DND-41 (cell line): ENCODE results near the gene UNC13D.
A peak's percentile ranks its signal among the peaks of the same experiment; 100 is the strongest.

Source experiments
- ATAC-seq: fragments of 200-7000 bp; cut with Tn5 transposase; 3 replicates; pipeline ENCODE4 v1.9.1; 2021; ENCODE audit warnings: low read depth; ENCODE audit not compliant: insufficient read depth
- DNase-seq: peaks from one replicate; pipeline ENCODE4 v3.0.0-alpha.2; 2020
- H2AFZ ChIP-seq: 2 replicates; pipeline ENCODE4 v1.6.0; 2012; ENCODE audit warnings: low read depth, low read length
- H3K27ac ChIP-seq: 2 replicates; pipeline ENCODE4 v1.5.1; 2012; ENCODE audit warnings: low read length, inconsistent platforms
- H3K27me3 ChIP-seq: fragments of 200-600 bp; sonication (generic); 2 replicates; pipeline ENCODE4 v1.6.0; 2012; ENCODE audit warnings: low read length, mild to moderate bottlenecking, inconsistent platforms; ENCODE audit not compliant: insufficient read depth, poor library complexity
- H3K36me3 ChIP-seq: 2 replicates; pipeline ENCODE4 v1.5.1; 2012; ENCODE audit warnings: low read length, inconsistent platforms; ENCODE audit not compliant: insufficient read depth
- H3K4me1 ChIP-seq: 2 replicates; pipeline ENCODE4 v1.5.1; 2012; ENCODE audit warnings: mild to moderate bottlenecking, low read length; ENCODE audit not compliant: insufficient read depth
- H3K4me2 ChIP-seq: 2 replicates; pipeline ENCODE4 v1.6.0; 2012; ENCODE audit warnings: mild to moderate bottlenecking, moderate library complexity, low read length, inconsistent platforms; ENCODE audit not compliant: insufficient read depth
- H3K4me3 ChIP-seq, 2 experiments: fragments of 200-600 bp in 1 of 2; shearing (Covaris generic) in 1 of 2; 2 replicates each; pipeline ENCODE4 v1.5.1; 2012 to 2016; ENCODE audit warnings: inconsistent platforms in 2 of 2, low read length in 2 of 2, mild to moderate bottlenecking in 2 of 2, low read depth in 1 of 2, moderate library complexity in 1 of 2
- H3K79me2 ChIP-seq: 2 replicates; pipeline ENCODE4 v1.6.0; 2012; ENCODE audit warnings: low read length, inconsistent platforms; ENCODE audit not compliant: insufficient read depth
- H3K9ac ChIP-seq: 2 replicates; pipeline ENCODE4 v1.6.0; 2012; ENCODE audit warnings: low read depth, mild to moderate bottlenecking, inconsistent platforms, low read length, moderate library complexity
- H3K9me3 ChIP-seq: 2 replicates; pipeline ENCODE4 v1.5.1; 2012; ENCODE audit warnings: low read length, moderate library complexity, mild to moderate bottlenecking, inconsistent platforms; ENCODE audit not compliant: insufficient read depth, severe bottlenecking
- H4K20me1 ChIP-seq: 2 replicates; pipeline ENCODE4 v1.6.0; 2012; ENCODE audit warnings: low read length; ENCODE audit not compliant: insufficient read depth
- EZH2 ChIP-seq: IDR thresholded peaks from 3 replicates; pipeline ENCODE4 v1.6.1; 2012; ENCODE audit warnings: borderline replicate concordance, low read depth, mild to moderate bottlenecking, moderate library complexity, low read length, inconsistent platforms; ENCODE audit not compliant: severe bottlenecking
- TF ChIP-seq, protein P1 (sequence below): IDR thresholded peaks from 2 replicates; pipeline ENCODE4 v1.5.1; 2012; ENCODE audit warnings: borderline replicate concordance, low read length, moderate library complexity, mild to moderate bottlenecking; ENCODE audit not compliant: poor library complexity, severe bottlenecking; ENCODE audit errors: extremely low read depth

Gene UNC13D

DNA sequence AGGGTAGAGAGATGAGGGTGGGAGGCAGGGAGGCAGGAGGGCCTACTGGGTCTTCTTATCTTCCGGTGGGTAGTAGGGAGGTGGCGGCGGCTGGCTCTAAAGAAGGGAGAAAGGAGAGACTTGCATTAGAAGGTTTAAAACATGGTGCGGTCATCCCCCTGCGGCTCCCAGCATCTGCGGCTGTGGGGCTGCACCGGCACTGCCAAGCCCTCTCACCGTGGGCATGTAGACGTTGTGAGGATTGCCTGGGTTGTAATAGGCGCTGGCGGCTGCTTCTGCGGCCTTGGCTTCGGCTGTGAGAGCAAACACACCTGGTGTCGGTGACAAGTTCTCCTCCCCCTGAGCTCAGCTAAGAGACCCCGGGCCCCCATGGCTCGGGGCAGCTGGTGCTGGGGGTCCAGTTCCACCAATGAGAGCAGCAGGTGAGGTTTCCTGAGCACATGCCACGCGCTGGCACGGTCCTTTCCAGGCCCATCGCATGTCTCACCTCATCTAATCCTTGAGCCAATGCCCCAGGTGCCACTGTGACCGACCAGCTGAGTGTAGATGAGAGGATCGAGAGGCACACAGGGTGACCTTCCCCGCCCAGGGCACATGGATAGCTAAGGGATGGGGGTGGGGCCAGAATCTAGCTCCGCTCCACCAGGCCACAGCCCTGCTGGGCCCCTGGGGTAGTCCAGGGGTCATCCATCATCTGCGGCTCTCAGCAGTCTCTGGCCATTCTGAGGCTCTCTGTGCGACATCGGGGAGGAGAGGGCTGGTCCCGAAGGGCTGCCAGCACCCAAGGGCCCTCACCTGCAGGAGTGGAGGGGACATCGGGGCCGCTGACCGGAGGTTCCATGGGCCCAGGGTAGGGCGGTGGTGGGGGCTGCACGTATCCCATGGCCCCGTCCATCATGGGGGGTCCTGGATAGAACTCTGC is 2.7 kb upstream of the UNC13D start:
- Histone ChIP-seq H3K4me1 (peaks cover 29% of the 10 kb centered on the region), H3K4me3 (no peak overlapping the region), H3K9me3 (no peaks in the 10 kb centered on the region), H3K36me3 (peaks cover 54% of the 10 kb centered on the region), H3K4me2 (no peak overlapping the region), H3K27me3 (no peaks in the 10 kb centered on the region), H4K20me1 (no peaks in the 10 kb centered on the region; the same call in 1 of the 2 replicates), H3K79me2 (peaks cover 18% of the 10 kb centered on the region), H3K9ac (no peak overlapping the region), H2AFZ (no peak overlapping the region), H3K27ac (no peak overlapping the region)
- no peak for TF ChIP-seq EZH2
- TF ChIP-seq, protein P1, sequence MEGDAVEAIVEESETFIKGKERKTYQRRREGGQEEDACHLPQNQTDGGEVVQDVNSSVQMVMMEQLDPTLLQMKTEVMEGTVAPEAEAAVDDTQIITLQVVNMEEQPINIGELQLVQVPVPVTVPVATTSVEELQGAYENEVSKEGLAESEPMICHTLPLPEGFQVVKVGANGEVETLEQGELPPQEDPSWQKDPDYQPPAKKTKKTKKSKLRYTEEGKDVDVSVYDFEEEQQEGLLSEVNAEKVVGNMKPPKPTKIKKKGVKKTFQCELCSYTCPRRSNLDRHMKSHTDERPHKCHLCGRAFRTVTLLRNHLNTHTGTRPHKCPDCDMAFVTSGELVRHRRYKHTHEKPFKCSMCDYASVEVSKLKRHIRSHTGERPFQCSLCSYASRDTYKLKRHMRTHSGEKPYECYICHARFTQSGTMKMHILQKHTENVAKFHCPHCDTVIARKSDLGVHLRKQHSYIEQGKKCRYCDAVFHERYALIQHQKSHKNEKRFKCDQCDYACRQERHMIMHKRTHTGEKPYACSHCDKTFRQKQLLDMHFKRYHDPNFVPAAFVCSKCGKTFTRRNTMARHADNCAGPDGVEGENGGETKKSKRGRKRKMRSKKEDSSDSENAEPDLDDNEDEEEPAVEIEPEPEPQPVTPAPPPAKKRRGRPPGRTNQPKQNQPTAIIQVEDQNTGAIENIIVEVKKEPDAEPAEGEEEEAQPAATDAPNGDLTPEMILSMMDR: no peak
- DNase-seq (no peak), ATAC-seq (no peak)

DNA sequence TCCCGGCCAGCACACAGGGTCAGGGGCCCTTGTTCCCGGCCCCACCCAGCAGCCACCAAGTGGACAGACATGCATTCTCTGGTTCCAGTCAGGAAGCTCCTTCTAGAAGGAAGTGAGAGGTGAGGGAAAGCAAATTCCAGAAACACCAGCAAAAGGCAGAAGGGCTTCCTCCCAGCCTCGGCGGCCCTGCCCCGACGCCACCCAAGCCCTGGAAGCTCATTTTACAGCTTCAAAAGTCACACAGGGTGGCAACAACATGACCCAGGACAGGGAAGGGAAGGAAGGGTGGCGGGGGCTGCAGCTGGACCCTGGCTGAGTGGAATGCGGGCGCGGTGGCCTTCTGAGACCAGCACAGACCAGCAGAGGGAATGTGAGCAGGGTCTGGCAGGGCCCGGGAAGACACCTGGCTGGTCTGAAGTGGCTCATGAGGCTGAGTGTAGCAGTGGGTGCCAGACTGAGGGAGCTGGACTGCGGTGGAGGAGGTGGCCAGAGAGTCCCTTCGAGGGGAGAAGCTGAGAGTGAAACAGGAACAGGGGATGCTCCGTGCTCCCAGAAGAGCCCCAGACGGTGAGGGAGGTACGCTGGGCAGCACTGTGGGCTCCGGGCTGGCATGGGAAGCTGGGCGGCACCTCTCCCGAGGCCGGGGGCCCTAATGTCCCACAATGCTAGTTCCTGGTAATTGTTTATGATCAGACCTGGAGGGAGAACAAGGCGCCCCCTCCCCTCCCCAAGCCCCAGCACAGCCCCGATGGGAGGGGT is 1.9 kb upstream of the UNC13D start:
- no peak for DNase-seq
- no peak overlapping the region for H3K9ac ChIP-seq
- H3K9me3 ChIP-seq: no peaks in the 10 kb centered on the region
- peaks cover 29% of the 10 kb centered on the region for H3K4me1 ChIP-seq
- peaks cover 18% of the 10 kb centered on the region for H3K79me2 ChIP-seq
- H3K4me3 ChIP-seq: no peak overlapping the region
- H3K27ac ChIP-seq: no peak overlapping the region
- H3K4me2 ChIP-seq: no peak overlapping the region
- H3K36me3 ChIP-seq: peaks cover 48% of the 10 kb centered on the region
- ATAC-seq: no peak
- H2AFZ ChIP-seq: no peak overlapping the region
- H4K20me1 ChIP-seq: no peaks in the 10 kb centered on the region; the same call in 1 of the 2 replicates
- no peaks in the 10 kb centered on the region for H3K27me3 ChIP-seq
- TF ChIP-seq, protein P1: no peak
- no peak for TF ChIP-seq EZH2

GRCh38 chr17:75845058-75845711 is 981 bp upstream of the UNC13D start:
- Histone ChIP-seq H2AFZ (no peak overlapping the region), H3K4me2 (no peak overlapping the region), H4K20me1 (no peaks in the 10 kb centered on the region), H3K9me3 (no peaks in the 10 kb centered on the region), H3K27me3 (no peaks in the 10 kb centered on the region), H3K9ac (no peak overlapping the region), H3K4me1 (peaks cover 29% of the 10 kb centered on the region), H3K36me3 (peaks cover 47% of the 10 kb centered on the region), H3K4me3 (no peak overlapping the region), H3K79me2 (peaks cover 18% of the 10 kb centered on the region), H3K27ac (peak overlapping the region; percentile 13; the same call in 1 of the 2 replicates)
- ATAC-seq (peak; percentile 55), DNase-seq (peak; percentile 69)
- TF ChIP-seq, protein P1: peak; percentile 76
- TF ChIP-seq EZH2: no peak
